ENCODE results near the gene DMXL1.

Gene DMXL1

DNA sequence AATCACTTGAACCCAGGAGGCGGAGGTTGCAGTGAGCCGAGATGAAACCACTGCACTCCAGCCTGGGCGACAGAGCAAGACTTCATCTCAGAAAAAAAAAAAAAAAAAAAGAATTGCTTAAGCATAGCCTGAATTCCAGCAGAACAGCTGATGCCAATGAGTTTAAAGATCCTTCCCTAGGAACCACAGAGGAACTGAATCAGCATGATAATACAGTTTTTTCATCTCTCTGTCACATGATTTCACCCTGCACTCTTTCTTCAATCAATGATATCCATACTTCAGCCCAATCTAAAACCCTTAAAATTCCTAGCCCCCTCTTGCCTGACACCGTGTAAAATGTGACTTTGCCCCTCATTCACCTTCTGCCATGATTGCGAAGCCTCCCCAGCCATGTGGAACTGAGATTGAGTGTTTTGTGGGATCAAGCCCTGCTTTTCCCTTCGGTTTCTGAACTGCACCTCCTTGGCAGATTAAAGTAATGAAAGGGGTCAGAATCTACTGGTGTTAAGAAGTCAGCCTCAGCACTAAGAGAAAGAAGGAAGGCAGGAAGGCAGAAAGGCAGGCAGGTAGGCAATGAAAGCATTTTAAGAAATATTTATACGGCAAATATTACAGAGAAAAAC is 20.9 kb upstream of the DMXL1 start:
- TF ChIP-seq, protein P1, sequence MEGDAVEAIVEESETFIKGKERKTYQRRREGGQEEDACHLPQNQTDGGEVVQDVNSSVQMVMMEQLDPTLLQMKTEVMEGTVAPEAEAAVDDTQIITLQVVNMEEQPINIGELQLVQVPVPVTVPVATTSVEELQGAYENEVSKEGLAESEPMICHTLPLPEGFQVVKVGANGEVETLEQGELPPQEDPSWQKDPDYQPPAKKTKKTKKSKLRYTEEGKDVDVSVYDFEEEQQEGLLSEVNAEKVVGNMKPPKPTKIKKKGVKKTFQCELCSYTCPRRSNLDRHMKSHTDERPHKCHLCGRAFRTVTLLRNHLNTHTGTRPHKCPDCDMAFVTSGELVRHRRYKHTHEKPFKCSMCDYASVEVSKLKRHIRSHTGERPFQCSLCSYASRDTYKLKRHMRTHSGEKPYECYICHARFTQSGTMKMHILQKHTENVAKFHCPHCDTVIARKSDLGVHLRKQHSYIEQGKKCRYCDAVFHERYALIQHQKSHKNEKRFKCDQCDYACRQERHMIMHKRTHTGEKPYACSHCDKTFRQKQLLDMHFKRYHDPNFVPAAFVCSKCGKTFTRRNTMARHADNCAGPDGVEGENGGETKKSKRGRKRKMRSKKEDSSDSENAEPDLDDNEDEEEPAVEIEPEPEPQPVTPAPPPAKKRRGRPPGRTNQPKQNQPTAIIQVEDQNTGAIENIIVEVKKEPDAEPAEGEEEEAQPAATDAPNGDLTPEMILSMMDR (IDR thresholded peaks at IDR 0.05; ENCODE audit: low read depth, low read length), result no peak
- H3K4me3 ChIP-seq (replicated peaks in 1 of 2; ENCODE audit: low read depth in 2 of 2, low read length in 2 of 2), result no peak overlapping the region
- DNase-seq (ENCODE audit: low read depth in 2 of 2), result peak; percentile 80 to 84

DNA sequence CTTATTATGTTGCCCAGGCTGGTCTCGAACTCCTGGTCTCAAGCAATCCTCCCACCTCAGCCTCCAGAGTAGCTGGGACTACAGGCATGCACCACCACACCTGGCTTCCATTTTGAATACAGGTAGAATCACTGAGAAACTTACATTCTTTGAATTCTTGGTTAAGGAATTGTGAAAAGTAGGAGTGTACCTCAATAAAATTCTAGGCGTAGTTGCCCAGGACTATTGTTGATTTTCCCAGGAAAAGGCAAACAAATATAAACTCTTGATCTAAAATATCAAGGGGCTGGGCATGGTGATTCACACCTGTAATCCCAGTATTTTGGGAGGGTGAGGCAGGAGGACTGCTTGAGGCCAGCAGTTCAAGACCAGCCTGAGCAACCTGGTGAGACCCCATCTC is 16.8 kb upstream of the DMXL1 start:
- TF ChIP-seq, protein P1 (IDR thresholded peaks at IDR 0.05; ENCODE audit: low read depth, low read length), result no peak
- H3K4me3 ChIP-seq (replicated peaks in 1 of 2; ENCODE audit: low read depth in 2 of 2, low read length in 2 of 2), result no peak overlapping the region
- no peak for DNase-seq (ENCODE audit: low read depth in 2 of 2)

DNA sequence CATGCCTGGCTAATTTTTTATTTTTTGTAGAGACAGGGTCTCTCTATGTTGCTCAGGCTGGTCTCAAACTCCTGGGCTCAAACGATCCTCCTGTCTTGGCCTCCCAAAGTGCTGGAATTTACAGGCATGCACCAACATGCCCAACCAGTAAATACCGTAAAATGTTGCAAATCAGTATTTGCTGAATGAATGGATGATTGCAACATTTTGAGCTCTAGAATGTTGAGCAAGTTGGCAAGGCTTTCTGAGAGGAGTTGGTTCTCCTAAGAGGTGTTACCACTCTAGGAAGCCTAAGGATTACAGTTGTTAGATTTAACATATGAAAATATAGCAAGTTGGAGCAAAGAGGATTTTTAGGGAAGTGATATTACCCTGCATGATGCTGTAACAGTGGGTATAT is 15.6 kb upstream of the DMXL1 start:
- TF ChIP-seq, protein P1 (IDR thresholded peaks at IDR 0.05; ENCODE audit: low read depth, low read length), result no peak
- no peak overlapping the region for H3K4me3 ChIP-seq (replicated peaks in 1 of 2; ENCODE audit: low read depth in 2 of 2, low read length in 2 of 2)
- peak; percentile 37 to 56 for DNase-seq (ENCODE audit: low read depth in 2 of 2)

DNA sequence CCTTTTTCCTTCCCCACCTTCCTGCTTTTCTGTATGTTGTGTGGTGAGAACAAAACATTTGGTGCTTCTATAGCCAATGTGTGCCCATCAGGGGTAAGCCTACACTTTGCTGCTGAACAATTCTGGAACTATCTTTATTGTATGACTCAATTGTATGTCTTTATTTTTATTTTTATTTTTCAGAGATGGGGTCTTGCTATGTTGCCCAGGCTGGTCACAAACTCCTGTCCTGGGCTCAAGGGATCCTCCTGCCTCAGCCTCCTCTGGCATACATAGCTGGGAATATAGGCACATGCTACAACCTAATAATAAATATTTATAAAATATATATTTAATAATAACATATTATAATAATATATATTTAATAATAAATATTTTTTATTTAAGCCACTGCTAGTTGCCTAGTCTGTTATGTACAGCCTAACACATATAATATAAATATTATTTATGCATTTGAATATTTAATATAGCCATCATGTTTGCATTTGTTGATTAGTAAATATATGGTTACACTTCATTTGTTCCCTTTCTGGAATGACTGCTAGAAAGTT is 11.8 kb upstream of the DMXL1 start:
- TF ChIP-seq, protein P1 (IDR thresholded peaks at IDR 0.05; ENCODE audit: low read depth, low read length), result no peak
- no peak for DNase-seq (ENCODE audit: low read depth in 2 of 2)

DNA sequence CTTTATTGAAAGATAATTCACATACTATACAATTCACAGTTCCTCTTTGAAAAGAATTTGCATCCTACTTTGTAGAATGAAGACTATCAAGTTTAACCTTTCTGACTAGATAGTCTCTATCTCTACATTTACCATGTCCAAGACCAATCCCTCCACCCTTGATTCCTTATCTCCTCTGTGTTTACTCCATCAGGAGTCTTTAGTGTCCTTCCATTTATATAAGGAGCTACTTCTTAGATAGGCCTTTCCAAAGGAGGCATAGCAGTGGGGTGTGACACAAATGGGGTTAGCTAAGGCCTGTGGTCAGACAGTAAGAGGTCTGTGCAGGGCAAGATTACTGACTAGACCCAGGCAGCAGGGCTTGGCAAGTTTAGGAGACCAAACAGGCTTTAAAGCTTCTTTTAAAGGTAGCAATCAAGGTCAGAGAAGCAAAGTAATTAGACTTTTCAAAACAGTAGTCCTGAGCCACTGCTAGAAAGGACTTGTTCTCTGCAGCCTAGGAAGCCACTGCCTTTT is 11.1 kb upstream of the DMXL1 start:
- no peak overlapping the region for H3K4me3 ChIP-seq (replicated peaks in 1 of 2; ENCODE audit: low read depth in 2 of 2, low read length in 2 of 2)
- no peak for DNase-seq (ENCODE audit: low read depth in 2 of 2)
- TF ChIP-seq, protein P1 (IDR thresholded peaks at IDR 0.05; ENCODE audit: low read depth, low read length), result no peak

More for the DNA sequence above, 11.8 kb upstream of the DMXL1 start:
- H3K4me3 ChIP-seq (replicated peaks in 1 of 2; ENCODE audit: low read depth in 2 of 2, low read length in 2 of 2), result no peak overlapping the region

DNA sequence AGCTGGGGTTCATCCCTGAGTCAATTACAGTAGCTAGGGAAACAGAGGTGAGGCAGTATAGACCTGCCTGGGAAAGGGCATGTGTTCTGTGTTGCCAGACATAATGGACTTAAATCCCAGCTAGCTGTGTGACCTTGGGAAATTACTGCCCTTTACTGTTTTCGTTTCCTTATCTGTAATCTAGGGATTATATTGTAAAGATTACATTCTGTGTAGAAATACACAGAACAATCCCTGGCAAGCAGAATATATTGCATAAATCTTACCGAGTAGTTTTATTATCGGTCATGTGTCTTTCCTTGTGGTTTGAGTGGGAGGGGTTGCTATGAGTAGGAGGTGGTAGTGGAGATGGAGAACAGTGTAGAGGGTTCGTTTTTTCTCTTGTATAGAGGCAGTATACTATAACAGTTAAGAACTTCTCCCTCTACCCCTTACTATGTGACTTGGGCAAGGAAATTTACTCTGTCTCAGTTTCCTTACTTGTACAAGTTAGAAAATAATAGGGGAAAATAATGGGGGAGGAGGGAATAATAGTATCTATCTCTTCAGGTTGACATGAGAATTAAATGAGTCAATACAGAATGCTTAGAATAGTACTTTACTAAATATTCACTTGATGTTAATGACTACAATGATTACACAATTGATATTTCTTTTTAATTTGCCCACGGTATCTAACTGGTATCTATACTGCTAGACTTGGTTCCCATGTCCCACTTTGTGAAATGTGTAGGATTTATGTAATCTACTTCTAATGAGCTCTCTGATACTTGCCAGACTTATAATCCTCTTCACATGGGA is 7.1 kb upstream of the DMXL1 start:
- TF ChIP-seq, protein P1 (IDR thresholded peaks at IDR 0.05; ENCODE audit: low read depth, low read length), result no peak
- H3K4me3 ChIP-seq (replicated peaks in 1 of 2; ENCODE audit: low read depth in 2 of 2, low read length in 2 of 2), result no peak overlapping the region
- DNase-seq (ENCODE audit: low read depth in 2 of 2), result peak; percentile 36 to 70
